HG02870 (cell line): Measurements from ENCODE around the gene MRPL3.

Source experiments
- ATAC-seq: cut with Tn5 transposase; IDR thresholded peaks from one replicate; pipeline ENCODE4 v1.9.1; 2021; ENCODE audit warnings: mild to moderate bottlenecking, moderate library complexity; ENCODE audit not compliant: unreplicated experiment

Gene MRPL3

DNA sequence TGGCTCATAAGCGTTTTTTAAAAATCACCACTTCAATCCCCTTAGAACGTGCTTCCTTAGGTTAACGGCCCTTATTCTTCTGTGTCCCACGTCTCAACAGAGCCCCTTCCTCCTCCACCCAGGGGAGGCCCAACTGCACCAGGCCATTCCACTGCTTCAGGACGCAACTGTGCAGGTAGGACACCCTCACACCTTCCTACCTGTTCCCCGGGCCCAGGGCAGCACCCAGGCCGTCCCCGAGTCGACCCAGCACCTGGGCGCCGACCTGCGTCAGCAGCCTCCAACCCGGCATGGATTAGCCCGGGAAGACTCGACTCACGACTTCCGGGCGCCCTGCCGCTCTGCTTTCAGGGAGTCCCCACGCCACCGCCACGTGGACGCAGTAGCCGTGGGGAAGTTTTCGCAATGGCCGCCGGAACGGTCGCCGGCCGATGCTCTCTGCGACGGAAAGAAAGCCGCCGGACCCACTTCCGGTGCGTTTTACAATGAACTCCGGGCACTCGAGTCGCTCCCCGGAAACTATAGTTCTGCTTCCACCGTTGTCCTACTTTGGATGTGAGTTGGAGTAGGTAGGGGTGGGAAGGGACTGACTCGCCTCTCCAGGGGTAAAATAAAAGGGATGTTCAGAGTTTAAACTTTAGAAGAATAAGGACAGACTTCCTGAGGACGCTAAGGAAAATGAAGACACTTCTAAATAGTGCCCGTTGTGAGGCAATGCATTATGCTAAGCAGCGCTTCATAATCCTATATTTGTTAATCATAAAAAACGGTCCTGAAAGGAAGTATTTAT, at the start of gene MRPL3:
TSS of gene MRPL3 (minus strand) at position 442 of the 790 bp plus-strand sequence. CDS start at position 292, 150 bp downstream.
- peak; percentile 90 for ATAC-seq

DNA sequence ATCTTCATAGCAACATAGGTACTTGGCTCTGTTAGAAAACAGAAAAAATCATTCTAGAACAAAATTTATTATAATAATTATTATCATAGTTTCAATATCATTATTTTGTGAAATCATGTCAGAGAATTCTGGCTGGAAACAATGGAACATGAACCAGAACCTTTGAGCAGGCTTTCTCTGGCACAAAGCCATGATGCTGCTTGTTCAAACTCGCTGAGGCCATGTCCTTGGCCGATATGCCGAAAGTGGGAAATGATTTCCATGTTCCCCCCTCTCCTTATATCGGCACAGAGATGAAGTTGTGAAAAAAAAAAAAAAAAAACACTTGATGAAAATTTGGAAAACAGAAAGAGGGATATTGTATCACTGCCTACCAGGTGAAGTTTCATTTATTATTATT, 49.0 kb upstream of the MRPL3 start:
- no peak for ATAC-seq

DNA sequence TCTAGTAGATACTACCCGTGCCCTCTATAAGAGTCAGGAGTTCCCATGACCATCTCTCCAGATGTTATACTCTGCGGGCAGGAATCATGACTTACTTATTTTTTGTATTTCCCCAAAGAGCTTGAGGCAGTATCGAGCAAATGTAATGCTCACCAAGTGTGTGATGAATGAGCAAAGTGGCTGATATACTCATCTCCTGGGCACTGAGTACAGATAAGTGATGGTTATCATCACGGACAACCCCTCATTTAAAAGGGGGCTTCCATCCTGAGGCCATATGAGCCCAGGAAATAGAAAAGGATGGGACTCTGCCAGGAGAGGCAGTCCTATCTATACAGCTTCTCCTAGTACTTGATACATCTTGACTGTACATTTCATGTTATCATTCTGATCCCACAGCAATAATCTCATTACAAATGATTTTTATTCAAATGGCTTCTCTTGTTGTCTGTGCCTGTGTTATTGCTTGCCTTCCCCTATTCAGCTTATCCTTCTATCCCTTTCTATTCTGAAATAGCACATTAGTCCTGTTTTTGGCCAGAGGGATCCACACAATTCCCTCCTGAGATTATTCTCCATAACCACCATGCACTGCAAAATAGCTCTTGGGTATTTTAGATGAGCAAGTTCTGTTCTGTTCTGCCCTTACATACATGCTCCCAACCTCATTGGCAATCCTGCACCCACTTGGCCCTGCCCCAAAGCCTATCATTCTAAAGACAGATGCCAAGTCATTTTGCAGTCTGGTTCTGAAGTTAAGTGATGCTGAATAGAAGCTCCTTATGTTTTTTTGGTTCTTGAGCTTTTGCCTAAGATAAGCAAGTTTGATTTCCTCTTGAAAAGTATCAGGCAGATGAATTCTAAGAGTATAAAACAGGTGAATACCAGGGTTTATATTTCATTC, 48.0 kb upstream of the MRPL3 start:
- ATAC-seq, result no peak

DNA sequence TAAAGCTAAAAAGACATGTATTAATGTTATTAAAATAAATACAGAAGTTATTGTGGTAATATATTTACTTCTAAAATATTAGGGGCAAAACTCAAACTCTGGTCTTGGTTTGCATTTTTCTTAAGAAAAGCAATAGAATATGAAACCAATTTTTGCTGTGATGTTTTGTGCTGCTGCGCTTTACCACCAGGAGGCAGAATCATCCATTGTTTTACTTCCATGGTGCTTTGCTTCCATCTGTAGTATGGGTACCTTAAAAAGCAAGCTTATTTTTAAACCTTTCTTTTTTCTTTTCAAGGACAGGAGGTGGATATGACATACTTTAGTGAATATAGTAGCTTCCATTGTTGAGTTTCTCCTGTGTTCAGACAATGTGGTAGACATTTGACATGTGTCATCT, 46.6 kb upstream of the MRPL3 start:
- ATAC-seq, result no peak

DNA sequence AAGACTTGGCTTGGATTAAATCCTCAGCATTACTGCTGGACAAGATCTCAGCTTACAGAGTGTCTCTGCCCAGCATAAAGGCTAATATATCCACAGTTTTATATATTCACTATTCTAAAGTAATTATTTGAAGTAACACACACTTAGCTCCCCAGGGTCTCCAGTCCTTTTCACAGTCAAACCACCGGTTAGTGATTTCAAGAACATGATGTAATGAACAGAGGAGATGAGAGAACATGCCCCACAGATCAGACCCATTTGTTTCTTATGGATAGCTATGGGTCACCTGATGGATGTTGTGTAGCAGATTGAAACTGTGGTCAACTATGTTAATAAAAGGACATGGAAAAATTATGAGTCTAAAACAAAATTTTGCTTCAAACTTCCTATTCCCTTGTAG, 44.8 kb upstream of the MRPL3 start:
- no peak for ATAC-seq

DNA sequence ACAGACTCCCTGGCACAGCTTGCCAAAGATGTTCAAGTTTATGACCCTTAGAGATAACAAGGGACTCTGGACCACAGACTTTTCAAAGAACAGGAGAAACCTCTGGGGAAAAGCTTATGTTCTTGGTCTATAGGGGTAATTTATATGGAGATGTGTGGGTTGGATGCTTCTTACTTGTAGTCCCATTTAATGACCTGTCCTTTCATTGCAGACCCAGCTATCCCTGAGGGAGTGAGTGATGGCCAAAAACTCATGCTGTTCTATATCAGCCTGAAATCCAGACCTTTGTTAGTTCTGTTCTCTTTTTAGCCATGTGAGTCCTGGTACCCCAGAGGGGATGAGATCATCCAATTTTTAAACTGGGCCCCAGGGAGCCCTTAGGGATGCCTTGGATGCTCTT, 43.7 kb upstream of the MRPL3 start:
- ATAC-seq, result no peak

DNA sequence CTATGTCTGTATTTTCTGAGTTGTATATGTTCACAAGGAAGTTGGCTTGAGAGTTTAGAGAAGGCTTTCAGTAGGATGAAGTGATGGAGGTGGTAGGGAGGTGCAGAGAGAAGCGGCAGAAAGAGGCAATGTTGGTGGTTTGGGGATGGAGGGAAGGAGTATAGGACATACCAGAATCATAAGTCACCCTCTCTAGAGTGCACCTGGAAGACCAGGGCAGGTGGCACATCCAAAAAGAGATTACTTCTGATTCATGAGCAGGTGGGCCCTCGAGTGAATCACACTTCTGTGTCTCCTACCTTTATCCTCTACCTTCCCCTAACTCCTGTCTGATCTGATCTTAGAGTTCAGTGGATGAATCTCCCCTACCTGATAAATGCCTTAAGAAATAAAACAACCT, 41.8 kb upstream of the MRPL3 start:
- no peak for ATAC-seq

DNA sequence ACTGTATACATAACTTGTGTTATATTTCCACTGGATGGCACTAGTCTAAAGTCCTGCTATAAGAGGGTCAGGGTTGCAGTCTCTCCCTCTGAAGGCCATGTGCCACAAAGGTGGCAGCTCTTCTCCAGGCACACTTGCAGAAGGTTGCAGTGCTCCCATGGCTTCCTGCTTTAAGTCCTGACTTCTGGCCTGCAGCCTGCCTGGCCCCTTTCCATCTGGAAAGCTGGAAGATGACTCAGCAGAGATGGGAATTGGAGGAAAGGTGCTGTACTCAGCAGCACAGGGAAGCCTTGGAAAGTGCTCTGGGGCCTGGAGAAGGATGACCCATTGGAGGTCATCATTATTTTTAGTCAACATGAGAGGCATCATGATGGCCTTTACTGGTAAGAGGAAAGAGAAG, 40.9 kb upstream of the MRPL3 start:
- ATAC-seq, result no peak

DNA sequence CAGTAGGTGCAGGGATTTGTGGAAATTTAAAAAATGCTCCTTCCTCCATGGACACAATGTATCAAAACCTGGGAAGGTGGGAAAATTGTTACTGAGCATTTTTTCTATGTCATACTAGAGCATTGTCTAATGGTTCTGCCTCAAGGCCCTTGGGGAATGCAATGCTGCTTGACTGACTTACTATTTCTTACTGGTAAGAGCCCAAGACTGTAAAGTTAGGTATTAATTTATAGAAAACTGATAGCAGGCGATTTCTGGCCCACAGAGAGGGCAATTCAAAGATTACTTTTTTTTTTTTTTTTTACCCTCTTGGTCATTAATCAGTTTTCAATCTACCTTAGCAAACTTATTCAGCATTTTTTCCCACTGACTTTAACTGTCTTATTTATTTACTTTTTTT, 38.5 kb upstream of the MRPL3 start:
- no peak for ATAC-seq

DNA sequence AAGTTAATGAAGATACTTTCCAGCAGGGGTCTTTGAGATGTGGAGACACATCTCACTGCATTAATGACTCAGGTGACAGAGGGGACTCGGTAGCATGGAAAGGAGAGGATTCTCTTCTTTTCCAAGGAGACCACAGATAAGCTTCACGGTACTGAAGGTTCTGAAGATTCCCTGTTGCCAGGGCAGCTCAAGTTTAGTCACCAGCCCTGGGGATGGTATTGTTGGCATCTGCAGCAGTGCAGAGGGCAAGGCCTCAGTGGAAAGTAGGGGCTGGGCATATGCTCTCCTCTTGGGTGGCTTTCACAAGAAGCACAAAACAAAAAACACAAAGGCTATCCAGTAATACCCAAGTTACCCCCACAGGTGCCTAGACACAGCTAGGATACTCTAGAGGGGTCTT, 38.0 kb upstream of the MRPL3 start:
- ATAC-seq, result no peak

DNA sequence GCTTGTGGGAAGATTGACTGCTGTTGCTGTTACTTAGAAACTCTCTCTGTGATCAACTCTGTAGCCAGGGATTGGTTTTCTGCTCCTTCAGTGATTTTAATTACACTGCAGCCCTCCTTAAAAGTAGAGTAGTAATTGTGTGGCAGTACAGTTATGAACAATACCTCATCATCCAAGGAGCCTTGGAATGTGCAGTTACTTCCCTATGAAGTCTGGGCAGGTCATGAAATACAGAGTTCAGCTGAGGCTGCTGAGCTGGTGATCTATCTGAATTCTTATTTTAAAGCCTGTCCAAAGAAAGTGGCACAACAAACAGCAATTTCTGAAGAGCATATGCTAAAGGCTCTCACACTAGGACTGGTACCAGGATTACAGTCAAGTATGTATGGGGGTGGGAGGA, 37.4 kb upstream of the MRPL3 start:
- no peak for ATAC-seq

DNA sequence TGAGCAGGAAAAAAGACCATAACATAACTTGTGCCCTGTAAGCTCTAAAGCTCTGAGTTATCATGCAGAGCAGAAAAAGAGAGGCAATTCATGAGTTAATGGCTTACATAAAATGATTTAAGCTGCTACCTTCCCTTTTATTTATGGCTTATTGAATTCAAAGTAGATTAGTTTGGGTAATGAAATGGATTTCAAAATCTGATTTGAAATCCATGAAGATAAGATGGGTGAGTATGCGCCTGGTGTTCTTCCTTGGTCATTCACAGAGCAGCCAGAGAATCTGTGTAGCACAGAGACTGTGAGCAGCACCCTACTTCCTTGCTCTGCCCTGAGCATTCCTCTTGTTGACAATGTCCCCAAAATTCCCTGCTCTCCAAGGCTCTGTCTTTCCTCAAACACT, 36.2 kb upstream of the MRPL3 start:
- no peak for ATAC-seq

DNA sequence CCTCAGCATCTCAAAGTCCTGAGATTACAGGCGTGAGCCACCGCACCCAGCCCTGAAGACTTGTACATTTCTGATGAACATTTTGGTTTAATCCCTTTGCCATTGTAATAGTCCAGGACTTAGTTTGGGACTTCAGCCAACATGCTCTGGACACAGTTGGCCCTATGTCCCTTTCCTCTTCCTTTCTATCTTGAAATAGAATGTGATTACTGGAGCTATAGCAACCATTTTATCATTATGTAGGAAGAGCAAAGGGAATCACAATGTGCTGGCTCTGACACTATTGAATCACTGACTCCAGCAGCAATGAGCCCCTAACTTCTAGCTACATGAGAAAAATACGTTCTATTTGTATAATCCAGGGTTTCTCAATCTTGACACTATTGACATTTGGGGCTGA, 34.8 kb upstream of the MRPL3 start:
- no peak for ATAC-seq

DNA sequence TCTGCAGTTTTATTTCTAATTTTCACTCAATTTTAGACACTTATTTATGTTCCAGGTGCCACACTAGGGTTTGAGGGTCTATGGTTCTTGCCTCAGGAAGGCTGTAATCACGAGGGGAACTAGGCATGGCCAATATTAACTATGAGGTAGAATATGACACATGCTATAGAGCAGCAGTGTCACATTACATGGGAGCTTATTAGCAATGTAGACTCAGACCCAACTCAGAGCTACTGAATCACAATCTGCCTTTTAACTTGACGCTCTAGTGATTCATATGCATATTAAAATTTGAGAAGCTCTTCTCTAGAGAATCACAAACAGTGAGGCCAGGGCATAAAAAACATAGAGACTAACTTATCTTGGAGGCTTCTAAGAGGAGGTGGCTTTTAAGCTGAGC, 32.8 kb upstream of the MRPL3 start:
- ATAC-seq, result no peak

DNA sequence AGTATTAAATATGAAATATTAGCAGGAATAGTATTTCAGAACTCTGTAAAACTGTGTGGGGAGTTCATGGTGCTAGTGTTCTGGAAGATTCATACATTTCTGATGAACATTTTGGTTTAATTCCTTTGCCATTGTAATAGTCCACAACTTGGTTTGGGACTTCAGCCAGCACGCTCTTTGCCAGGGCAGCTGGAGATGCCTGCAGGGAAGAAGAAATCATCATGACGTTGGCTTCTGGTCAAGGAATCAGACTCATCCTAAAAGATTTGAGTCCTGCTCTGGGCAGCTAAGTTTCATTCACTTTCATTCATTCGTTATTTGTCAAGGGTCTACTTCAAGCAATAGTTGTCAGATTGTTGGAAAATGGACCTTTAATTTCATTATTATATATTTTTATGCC, 32.4 kb upstream of the MRPL3 start:
- no peak for ATAC-seq

DNA sequence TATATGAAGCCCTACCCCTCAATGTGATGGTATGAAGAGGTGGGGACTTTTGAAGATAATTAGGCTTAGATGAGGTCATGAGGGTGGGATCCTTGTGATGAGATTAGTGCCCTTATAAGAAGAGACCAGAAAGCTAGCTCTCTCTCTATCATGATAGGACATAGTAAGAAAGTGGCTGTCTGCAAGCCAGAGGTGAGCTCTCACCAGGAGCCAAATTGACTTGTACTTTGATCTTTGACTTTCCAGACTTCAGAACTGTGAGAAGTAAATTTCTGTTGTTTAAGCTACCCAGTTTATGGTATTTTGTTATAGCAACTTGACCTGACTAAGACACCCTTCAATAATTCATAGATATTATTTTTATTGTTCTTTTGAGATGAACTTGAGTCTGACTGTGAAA, 29.9 kb upstream of the MRPL3 start:
- ATAC-seq, result no peak

DNA sequence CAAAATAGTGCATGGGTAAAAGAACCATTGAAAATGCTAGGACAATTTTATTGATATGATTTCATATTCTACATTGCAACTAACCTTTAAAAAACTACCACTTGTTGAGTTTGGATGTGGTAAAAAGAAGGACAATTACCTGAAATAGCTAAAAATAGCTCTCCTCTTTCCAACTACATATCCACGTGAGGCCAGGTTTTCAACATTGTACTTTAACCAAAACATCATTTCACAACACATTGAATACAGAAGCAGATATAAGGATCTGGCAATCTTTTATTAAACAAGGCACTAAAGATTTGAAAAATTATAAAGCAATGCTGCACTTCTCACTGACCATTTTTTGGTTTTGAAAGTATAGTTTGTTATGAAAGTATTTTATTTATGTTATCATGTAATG, 28.1 kb upstream of the MRPL3 start:
- no peak for ATAC-seq

DNA sequence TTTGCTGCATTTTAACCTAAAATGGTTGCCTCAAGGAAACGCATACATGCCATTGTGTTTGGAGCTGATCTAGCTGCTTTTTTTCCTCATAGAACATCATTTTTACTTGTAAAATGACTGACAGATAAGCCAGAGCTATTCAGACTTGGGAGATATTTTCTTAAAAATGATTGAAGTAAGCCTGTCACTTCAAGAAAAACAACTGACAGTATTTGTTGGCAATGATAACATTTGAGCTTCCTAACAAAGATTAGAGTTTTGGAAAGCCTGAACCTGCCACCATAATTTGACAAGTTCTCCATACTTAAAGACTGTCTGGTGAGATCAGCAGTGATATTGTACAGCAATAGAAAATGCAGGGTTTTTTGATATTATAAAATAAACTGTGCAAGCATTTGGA, 27.6 kb upstream of the MRPL3 start:
- ATAC-seq, result no peak

DNA sequence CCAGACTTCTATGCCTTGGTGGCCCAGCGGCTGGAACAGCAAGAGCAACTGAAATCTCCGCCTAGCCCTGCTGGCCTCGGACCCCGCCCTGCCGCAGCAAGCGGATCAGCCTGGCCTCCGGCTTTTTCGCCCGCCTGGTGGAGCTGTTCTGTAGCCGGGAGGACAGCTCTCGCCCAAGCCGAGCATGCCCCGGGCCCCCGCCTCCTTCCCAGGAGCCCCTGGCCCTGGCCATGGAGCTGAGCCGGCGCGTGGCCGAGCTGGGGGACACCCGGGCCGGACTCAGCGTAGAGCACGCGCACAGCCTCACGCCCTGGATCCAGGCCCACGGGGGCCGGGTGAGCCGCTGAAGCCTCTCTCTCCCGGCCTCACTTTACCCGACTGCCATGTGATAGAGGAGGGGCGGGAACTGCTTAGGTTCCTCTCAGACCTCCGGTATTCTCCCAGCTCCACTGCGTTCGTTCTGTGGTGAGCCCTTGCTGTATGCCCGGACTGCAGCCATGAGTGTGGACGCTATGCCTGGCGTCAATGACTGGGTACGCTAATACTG, 24.1 kb upstream of the MRPL3 start:
- ATAC-seq, result no peak

DNA sequence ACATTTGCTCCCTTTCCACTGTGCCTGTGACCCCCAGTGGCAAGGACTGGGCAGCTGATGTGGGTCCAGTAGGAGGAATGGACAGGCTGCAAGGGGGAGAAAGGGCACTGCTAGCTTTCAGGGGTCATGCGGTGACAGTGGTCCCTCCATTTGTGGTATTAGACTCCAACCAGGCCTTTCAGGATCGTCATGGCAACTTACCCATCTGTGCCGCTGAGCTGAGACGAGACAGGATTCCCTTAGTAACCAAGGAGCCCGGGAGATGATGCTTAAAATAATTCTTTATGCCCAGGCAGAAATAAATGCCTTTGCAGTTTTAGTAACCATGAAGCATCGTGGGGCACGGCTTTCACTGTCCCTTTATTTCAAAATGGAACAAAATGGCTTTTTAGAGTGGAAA, 15.9 kb upstream of the MRPL3 start:
- ATAC-seq, result no peak

DNA sequence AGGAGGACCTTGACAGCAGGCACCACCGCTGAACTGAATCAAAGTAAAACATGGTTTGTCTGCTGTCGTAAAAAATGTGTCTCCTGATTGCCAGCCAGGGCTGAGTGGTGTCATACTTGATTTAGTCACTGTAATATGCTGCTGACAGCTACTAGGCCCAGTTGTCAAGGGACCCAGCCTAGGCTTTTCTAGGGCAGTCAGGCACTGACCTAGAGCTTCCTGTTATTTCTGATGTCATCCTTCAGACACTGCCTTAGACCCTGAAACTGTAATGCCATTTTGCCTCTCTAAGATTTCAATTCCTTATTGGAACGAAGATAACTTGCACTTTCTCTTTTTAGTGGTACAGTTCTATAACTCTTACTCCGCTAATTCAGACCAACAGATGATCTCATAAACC, 2.6 kb upstream of the MRPL3 start:
- ATAC-seq, result no peak

DNA sequence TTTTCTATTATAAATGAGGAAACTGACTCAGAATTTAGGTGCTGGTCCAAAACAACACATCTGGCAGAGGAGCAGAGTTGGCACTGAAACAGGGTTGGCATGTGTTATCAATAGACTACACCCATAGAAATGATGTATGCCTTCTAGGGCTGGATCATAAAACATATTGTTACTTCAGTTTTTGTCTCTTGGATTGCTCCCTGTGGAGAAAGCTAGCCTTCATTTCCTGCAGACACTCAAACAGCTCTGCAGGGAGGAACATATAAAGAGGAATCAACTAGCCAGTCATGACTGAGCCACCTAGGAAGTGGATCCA, 507 bp upstream of the MRPL3 start:
- no peak for ATAC-seq
